ENCODE measurements around the gene ACBD4.
A peak's percentile ranks its signal among the peaks of the same experiment; 100 is the strongest.

ACBD4 gene

DNA sequence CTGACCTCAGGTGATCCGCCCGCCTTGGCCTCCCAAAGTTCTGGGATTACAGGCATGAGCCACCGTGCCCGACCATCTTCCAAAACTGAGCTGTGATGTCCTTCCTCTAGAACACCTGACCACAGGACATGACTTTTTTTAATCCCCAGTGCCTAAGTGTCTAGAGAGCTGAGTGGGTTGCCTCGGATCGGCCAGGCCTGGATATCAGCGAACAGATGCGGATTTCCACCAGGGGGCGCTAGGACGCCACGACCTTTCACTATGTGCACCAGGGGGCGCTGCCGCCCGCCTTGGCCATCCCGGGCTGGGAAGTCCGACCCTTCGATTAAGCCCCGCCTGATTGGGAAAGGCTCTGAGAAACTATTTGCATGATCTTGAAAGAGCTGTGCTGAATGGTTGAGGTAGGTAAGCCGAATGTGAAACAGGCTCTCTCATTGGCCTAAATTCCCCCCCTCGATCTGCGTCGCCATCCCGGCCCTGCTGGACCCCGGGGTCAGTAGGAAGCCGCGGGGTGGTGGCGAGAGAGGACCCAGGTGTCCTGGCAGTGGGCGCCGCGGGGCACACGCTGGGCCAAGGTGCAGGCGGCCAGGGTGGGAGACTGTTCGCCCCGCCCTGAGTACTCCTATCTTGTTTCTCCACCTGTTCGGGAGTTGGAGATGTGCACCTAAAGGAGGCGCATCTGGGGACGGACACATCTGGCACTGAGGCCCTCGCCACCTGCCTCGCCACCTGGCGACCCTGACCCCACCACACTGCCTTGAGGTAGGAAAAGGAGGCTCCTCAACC is at the start of gene ACBD4:
Gene ACBD4 (plus strand): TSS at position 496 of the 786 bp plus-strand sequence. CDS start 458 bp downstream, outside the sequence.
- peak; percentile 98 for DNase-seq

GRCh38 chr17:45086391-45086790 is 49.1 kb upstream of the ACBD4 start:
- no peak for DNase-seq

DNA sequence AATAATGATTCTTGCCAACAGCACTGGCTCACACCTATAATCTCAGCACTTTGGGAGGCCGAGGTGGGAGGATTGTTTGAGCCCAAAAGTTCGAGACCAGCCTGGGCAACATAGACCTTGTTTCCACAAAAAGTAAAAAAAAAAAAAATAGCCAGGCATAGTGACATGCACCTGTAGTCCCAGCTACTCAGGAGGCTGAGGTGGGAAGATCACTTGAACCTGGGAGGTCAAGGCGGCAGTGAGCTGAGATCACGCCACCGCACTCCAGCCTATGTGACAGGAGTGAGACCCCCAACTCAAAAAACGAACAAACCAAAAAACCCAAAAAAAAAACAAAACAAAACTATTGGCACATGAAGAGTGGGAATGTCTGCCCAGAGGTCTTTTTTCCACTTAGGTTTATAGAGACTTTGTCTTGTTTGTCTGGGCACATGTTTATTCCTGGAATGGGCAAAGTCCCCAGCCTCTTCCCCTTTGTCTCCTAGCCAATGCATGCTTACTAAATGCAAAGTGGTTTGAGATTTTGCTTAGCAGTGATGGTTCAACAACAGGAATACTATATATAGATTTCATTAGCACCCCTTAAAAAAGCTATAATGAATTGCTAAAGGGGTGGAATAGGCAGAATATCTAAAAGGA is 48.5 kb upstream of the ACBD4 start:
- DNase-seq, result no peak

DNA sequence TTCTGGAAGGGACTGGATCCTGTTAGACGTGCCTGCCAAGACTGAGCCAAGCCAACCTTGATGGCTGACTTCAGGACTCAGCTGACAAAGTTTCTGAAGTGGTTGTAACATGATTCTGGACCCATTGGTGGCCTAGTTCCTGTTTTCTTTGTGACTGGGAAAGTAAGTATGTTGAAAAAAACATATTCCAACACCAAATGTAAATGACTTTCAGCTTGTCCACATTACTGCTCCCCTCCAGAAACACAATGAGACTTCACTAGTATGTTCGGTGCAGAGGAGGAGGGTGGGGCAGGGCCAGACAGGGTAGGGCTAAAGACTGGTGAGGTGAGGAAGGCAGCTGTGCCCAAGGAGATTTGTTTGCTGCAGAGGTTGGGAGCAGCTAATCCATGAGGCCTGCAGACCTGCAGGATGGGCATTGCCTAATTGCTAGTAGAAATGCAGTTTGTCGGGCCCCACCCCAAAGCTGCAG is 47.9 kb upstream of the ACBD4 start:
- DNase-seq, result no peak

DNA sequence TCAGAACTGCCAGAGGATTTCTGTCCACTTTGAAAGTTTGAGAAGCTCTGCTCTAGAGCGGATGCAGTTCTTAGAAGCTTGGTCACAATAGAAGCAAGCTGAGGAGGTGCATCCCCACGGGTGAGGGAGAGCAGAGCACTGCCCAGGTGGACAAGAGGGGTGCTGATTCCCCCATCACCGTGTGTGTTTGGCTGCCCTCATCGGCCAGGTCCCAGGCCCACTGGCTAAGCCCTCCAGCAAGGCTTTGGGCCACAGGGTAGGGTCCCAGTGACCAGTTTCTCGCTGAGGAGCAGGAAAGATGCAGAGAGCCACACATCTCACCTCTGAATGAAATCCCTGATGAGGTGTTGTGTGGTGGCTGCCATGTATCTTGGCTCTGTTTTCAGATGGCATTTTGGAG is 47.5 kb upstream of the ACBD4 start:
- no peak for DNase-seq

GRCh38 chr17:45088741-45089140 is 46.7 kb upstream of the ACBD4 start:
- no peak for DNase-seq

DNA sequence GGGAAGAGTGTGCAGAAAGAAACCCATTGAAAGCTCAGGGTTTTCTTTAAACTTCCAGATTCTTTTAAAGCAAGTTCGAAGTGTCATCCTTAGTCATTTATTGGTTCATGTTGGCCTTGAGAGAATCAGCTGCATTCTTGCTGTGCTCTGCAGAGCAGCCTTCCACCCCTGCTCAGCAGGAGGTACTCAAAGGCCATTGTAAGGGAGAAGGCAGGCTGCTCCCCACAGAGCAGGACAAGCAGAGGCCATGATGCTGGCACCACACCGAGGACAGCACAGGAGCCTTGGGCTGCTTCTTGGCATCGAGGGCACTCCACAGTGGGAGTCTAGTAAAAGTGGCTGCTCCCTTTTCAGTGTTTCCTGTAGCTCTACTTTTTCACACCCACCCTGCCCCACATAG is 44.8 kb upstream of the ACBD4 start:
- DNase-seq, result no peak

GRCh38 chr17:45091778-45092425 is 43.6 kb upstream of the ACBD4 start:
- no peak for DNase-seq

DNA sequence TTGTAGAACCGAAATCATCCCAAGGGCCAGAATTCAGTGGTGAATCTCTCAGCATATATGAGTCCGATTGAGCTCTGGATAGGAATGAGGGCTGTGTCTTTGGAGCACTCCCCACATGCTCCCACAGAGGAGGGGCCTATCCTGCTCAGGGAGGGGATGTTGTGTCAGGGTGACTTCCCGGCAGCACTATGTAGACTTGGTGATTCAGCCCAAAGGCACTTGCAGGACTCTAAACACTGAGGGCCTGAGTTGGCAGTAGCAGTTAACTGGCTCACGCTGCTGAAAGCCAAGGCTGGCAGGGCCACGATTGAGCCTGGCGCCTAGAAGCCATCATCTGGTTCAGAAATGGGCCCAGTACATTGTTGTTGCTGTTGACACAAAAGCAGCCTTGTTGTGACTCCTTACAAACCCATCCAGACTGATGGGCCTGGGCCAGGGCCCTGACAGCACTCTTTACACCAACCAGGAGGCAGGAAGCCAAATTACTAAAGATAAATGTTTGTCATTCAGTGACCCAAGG is 42.5 kb upstream of the ACBD4 start:
- no peak for DNase-seq

- no peak for DNase-seq
These were observed 41.9 kb upstream of the ACBD4 start for GRCh38 chr17:45093444-45094110.

DNA sequence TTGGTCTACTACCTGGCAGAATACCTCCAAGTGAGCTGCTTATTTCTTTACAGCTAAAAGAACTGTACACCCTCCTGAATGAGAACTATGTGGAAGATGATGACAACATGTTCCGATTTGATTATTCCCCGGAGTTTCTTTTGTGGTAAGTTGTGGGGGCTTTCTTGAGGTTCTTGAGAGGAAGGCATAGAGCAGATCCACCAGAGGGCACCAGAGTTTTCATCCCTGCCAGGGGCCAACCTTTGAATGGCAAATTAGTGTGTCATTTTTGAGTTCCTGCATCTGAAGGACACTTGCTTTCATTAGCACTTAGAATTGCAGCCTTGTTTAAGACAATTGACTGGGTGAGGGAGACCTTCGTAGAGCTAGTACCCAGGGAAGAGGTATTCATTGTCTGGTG is 39.3 kb upstream of the ACBD4 start:
- peak; percentile 14 for DNase-seq

DNA sequence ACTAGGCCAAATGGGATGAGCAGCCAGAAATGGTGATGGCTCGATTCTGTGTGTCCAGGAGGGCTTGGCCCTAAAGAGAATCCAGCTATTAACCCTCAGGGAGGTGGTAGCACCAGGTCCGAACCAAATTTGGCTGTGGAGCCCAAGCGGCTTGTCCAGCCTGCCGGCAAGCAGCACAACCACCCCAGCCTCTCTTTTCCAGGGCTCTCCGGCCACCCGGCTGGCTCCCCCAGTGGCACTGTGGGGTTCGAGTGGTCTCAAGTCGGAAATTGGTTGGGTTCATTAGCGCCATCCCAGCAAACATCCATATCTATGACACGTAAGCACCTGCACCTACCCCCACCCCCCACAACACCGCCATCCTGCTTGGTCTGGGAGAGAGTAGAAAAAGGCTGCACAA is 38.6 kb upstream of the ACBD4 start:
- no peak for DNase-seq

DNA sequence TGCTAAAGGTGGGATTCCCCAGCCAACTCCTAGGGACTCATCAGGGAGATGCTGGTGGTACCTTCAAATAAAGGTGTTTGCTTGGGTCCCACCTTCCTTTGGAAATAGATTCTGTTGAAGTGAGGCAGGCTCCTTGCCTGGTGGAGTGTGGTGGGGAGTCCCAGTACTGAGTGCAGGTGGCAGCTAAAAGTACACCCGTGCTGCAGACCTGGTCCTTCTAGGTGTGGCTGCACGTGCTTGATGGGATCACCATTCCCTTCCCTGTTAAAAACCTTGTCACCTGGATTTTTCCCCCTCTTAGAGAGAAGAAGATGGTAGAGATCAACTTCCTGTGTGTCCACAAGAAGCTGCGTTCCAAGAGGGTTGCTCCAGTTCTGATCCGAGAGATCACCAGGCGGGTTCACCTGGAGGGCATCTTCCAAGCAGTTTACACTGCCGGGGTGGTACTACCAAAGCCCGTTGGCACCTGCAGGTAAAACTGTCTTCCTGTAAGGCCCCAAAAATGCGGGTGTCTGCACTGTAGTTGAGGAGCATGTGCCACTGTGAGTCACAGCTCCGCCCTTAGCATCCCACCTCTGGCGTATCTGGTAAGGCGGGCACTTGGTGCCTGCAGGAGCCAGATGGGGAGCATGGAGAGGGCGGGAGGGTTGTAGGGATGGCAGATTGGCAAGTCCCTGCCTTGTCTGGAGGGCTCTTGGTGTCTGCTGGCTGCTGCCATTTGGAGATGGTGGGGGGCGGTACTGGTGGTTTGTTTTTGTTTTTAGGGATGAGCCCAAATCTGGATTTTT is 37.2 kb upstream of the ACBD4 start:
- DNase-seq, result no peak

GRCh38 chr17:45098869-45099616 is 36.4 kb upstream of the ACBD4 start:
- peak; percentile 83 for DNase-seq

DNA sequence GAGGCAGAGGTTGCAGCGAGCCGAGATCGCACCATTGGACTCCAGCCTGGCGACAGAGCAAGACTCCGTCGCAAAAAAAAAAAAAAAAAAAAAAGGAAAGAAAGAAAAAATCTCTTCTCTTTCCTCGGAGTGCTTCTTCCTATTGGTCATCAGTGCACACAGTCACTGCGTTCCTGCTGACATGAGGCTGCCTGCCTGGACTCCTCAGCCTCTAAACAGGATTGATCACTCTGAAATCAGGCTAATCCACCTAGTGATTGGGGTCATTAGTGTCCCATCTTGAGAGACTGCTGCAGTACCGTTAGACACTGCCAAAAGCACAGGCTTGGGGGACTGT is 34.0 kb upstream of the ACBD4 start:
- DNase-seq, result no peak

DNA sequence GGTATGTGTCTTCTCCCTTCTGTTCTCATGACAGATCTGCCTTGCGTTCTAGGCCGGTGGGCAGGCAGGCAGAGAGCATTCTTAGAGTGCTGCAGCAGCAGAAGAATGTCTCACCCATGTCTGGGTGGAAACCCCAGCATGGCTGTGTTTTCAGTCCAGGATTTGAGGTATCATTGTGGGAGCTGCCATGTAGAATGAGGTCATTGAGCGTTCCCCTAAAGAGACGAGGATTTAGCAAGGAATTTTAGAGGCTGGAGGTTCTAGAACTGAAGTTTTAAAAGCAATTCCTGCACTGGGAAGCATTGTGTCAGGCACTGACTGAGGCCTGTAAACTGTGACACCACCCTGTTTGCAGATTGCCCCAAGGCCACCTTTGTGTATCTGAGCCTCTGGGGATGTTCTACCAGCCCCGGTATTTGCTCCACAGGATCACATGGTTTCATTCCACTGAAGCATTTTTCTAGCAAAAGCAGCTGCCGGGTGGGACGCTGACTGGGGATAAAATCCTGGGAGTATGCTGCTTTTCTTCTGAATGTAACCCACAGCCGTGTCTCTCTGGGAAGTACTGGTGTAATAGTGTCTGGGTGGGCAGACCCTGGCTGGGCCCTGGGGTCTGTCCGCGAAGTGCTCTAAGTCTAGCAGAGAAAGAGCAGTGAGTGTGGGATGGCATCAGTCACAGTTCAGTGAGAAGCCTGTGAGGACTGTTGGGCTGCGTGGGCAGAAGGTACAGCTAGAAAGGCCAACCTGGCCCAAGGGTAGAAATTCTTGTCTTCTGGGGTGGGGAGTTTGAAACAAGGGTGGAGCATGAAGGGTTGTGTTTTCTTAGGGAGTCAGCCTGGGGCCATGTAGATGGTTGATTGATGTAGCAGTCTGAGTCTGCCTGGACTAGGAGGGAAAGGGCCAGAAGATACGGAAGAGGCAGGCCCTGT is 33.3 kb upstream of the ACBD4 start:
- no peak for DNase-seq

DNA sequence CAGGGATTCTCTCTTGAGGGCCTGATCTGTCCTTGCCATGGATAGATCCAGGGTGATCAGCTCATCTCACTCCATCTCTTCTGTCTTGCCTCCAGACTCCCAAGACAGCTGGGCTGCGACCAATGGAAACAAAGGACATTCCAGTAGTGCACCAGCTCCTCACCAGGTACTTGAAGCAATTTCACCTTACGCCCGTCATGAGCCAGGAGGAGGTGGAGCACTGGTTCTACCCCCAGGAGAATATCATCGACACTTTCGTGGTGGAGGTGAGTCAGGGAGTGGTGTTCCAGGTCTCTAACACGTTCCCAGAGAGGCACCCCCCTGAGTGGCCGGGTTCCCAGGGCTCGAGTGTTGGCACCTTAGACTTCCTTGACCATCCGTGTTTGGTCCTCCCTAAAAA is 32.6 kb upstream of the ACBD4 start:
- DNase-seq, result no peak

DNA sequence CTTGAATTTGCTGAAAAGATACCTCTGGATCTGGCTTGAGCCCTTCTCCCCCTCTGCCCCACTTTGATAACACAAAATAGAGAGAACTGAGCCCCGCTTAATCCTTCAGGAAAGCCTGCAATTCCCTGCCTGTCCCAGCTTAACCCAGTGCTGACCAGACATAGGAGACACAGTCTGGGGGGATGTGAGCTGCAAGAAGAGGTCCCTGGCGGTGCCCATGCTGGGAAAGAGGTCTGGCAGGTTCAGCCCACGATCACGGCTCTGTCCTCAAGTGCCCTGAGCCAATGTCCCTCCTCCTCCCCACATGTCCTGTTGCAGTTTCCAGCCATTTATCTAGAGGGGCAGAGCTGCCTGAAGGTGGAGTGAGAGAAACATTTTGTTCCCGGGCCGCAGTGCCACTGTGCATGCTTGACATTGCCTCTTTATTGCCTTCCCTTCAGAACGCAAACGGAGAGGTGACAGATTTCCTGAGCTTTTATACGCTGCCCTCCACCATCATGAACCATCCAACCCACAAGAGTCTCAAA is 32.2 kb upstream of the ACBD4 start:
- no peak for DNase-seq

GRCh38 chr17:45104029-45104428 is 31.5 kb upstream of the ACBD4 start:
- DNase-seq, result no peak

DNA sequence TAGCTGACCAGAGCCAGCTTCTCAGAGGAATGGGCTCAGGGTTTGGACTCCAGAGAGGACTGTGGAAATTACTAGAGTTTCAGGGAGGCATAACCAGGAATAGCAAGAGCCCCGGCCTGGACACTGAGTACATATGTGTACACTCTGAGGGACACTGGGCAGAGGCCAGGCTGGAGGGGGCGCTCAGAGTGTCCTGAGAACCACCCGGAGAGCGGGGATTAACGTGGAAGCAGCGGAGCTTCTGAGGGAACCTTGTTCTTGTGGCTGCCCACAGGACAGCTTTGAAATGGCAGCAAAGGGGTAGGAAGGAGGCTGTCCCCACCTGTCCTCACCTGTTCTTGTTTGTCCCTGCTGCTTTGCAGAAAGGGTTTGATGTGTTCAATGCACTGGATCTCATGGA is 31.0 kb upstream of the ACBD4 start:
- no peak for DNase-seq
